Measurements from ENCODE around the gene FSTL4. TPM values are rescaled to one million over a fixed set of nuclear protein-coding genes. Genes with fewer than 3 reads are reported as not detected.
"Not testable (repeated sequence)": the region's sequence is repeated elsewhere in the genome, so short reads cannot be mapped to it uniquely, and the experiment has no call there.

Gene FSTL4
- polyA plus RNA-seq, 3 donors = 0.11 to 0.72 TPM; not detected in 1

DNA sequence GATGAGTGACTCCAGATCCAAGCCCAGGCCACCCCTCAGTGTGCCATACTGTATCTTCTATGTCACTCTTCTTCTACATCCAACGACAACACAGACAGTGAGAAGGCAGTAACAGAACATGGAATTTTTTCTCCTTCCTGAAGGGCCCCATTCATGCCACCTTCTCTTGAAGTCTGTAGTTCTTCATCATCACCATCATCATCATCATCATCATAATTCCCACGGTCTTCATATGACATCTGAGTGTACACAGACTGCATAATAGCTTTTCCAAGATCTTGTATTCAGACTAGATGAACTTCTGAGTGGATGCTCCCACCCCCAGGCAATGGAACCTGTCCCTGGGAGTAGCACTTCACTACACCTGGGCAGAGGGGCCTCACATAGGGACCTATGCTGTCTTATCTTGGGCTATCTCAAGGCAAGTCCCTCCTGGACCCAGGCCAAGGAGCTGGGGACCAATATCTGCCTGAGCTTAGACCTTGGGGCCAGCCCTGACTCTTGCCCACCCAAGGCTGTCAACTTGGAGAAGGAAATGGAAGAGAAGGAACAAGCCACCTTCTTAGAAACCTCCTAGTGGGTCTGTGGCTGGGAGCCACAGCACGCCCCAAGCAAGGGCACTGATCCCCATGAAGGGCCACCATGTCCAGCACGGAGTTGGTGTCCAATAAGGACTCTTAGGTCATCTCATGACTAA is 159.1 kb downstream of the FSTL4 start:
- WGBS, 3 donors = 80 to 85% (median 82%) methylated on average over 4 of the region's 4 CpGs
- H3K27ac ChIP-seq (ENCODE audit: low read depth, low read length) = no peak overlapping the region

- 63 to 79% (median 73%) methylated on average over 1 of the region's 1 CpG for WGBS, 3 donors
- H3K27ac ChIP-seq (ENCODE audit: low read depth, low read length) = no peak overlapping the region
These were observed 160.4 kb downstream of the FSTL4 start for GRCh38 chr5:133451926-133452325.

DNA sequence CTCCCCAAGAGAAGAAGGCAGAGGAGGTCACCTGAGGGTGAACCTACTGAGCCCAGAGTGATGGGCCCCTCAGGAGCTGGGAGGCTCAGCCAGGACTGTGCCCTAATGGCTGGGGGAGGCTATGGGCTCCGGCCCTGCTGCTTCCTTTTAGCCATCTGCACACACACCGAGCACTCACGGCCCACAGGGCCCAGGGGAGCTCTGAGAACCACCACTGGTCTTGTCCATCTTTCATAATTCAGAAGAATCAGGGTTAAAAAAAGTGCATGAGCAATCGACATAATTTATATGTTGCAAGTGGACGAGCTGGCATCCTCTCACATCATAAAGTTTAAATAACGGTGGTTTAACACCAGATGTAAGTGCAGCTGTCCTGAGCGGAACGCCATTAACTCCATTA is 162.1 kb downstream of the FSTL4 start:
- no peak overlapping the region for H3K27ac ChIP-seq (ENCODE audit: low read depth, low read length)
- 68 to 73% (median 71%) methylated on average over 8 of the region's 8 CpGs for WGBS, 3 donors

GRCh38 chr5:133449181-133449580 is 163.2 kb downstream of the FSTL4 start:
- WGBS, 3 donors = 91 to 94% (median 94%) methylated on average over 10 of the region's 10 CpGs
- no peak overlapping the region for H3K27ac ChIP-seq (ENCODE audit: low read depth, low read length)

- WGBS, 3 donors = 67 to 86% (median 79%) methylated on average over 9 of the region's 9 CpGs
These were observed 165.9 kb downstream of the FSTL4 start for GRCh38 chr5:133446440-133446839.

DNA sequence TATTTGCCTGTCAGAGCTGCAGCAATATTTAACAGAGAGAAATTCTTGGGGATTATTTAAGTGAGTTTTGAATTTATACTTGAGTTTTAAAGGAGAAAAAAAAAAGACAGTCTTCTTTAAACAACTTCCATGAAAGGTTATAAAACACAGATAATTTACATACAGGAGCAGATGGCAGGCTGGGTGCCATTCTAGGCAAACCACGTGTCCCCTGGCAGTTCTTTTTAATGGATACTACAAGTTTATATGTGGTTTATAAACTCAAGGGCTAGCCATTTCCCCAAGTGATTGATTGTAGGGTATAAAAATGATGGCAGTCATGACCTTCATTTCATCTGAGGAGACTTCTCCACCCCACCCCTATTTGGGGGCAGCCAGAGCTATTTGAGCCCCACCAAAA is 166.6 kb downstream of the FSTL4 start:
- 25 to 39% (median 35%) methylated on average over 1 of the region's 1 CpG for WGBS, 3 donors
- no peak overlapping the region for H3K27ac ChIP-seq (ENCODE audit: low read depth, low read length)

More at GRCh38 chr5:133446440-133446839, 165.9 kb downstream of the FSTL4 start:
- H3K27ac ChIP-seq (ENCODE audit: low read depth, low read length) = no peak overlapping the region

- not testable (repeated sequence) for H3K27ac ChIP-seq (ENCODE audit: low read depth, low read length)
- 88 to 92% (median 89%) methylated on average over 10 of the region's 10 CpGs for WGBS, 3 donors
These were observed 167.1 kb downstream of the FSTL4 start for GRCh38 chr5:133445204-133445603.

DNA sequence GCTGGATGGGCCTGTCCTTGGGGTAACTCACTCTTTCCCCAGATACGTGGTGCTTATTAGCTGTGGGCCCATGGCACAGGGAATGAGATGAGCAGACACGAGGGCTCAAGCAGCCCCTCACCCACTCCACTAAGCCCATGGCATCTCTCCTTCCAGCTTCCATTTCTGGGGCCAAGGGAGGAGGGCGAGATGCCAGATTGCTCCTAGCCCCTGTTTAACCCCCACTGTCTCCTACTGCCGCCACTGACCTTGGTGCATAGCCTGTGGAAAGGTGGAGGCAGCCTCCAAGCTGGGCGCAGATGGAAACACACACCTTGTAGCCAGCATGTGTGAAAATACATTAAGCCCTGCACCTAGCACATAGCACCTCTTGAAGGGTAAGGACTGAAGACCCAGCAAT is 167.6 kb downstream of the FSTL4 start:
- H3K27ac ChIP-seq (ENCODE audit: low read depth, low read length) = no peak overlapping the region
- WGBS, 3 donors = 86 to 91% (median 88%) methylated on average over 5 of the region's 5 CpGs

- WGBS, 3 donors = 74 to 89% (median 86%) methylated on average over 7 of the region's 7 CpGs
- no peak overlapping the region for H3K27ac ChIP-seq (ENCODE audit: low read depth, low read length)
These were observed 171.1 kb downstream of the FSTL4 start for GRCh38 chr5:133441166-133441815.

GRCh38 chr5:133440467-133441115 is 171.8 kb downstream of the FSTL4 start:
- WGBS, 3 donors = 56 to 79% (median 63%) methylated on average over 7 of the region's 7 CpGs
- no peak overlapping the region for H3K27ac ChIP-seq (ENCODE audit: low read depth, low read length)

- no peak overlapping the region for H3K27ac ChIP-seq (ENCODE audit: low read depth, low read length)
- 78 to 82% (median 80%) methylated on average over 8 of the region's 8 CpGs for WGBS, 3 donors
These were observed 172.5 kb downstream of the FSTL4 start for GRCh38 chr5:133439859-133440258.

DNA sequence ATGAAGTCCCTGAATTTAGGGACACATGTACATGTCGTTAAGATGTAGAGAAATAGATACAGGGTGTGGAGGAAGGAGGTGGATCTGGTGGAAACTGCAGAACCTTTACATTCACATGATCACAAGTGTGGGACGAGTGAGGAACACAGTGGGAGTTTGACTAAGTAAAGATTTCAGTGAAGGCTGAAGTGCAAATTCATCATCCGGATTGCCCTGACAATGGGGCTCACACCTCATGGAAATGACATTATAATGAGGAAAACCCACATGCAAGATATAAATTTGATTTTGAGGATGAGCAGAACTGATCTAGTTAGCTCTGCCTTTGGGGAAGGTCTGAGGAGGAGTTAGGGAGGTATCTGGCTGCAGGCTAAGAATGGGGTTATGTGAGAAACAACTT is 173.9 kb downstream of the FSTL4 start:
- no peak overlapping the region for H3K27ac ChIP-seq (ENCODE audit: low read depth, low read length)
- WGBS, 3 donors = 86 to 91% (median 90%) methylated on average over 3 of the region's 3 CpGs

DNA sequence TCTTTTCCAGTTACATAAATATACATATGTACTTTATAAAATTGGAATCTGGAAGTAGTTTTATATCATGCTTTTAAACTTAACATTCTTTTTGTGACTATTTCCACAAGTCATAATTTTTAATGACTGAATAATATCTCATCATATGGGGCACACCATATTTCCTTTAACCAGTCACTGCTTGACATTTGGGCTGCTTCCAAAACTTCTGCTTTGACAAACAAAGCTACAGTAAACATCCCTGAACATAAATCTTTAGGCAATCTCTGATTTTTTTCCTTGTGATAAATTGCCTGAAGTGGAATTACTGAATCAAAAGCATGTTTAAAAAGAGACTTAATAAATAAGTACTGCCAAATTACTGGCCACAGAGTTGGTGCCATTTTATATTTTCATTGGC is 178.0 kb downstream of the FSTL4 start:
- no peak overlapping the region for H3K27ac ChIP-seq (ENCODE audit: low read depth, low read length)

- no peak overlapping the region for H3K27ac ChIP-seq (ENCODE audit: low read depth, low read length)
- WGBS, 3 donors = 70 to 82% (median 75%) methylated on average over 6 of the region's 6 CpGs
These were observed 178.7 kb downstream of the FSTL4 start for GRCh38 chr5:133433641-133434040.

DNA sequence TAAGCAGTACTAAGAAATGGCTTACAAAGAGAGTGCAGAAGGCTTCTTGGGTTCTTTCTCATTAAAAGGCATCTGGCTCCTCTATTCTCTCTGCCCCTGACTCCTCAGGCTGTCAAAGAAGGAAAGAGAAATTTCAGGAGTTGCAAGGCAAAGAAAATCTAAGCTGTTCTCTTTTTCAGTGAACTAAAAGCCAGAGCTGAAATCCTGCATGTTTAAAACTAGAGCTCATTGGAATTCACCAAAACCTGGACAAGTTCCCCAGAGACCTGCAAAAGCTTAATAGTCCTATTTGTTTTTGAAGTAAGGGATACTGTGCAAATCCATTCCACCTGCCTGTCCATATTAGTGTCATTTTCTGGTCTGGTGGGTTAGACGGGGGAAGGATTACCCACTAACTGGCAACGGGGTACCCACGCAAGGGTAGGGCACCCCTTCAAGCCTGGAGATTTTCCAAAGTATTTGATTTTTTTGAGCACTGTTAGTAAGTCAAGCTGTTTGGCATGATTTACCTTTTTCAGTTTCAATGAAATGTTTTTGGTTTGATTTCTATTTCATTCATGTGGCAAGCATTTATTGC is 179.3 kb downstream of the FSTL4 start:
- 73 to 83% (median 79%) methylated on average over 3 of the region's 3 CpGs for WGBS, 3 donors
- no peak overlapping the region for H3K27ac ChIP-seq (ENCODE audit: low read depth, low read length)

GRCh38 chr5:133431326-133431865 is 180.9 kb downstream of the FSTL4 start:
- H3K27ac ChIP-seq (ENCODE audit: low read depth, low read length) = no peak overlapping the region
- WGBS, 3 donors = 89 to 95% (median 90%) methylated on average over 2 of the region's 2 CpGs

DNA sequence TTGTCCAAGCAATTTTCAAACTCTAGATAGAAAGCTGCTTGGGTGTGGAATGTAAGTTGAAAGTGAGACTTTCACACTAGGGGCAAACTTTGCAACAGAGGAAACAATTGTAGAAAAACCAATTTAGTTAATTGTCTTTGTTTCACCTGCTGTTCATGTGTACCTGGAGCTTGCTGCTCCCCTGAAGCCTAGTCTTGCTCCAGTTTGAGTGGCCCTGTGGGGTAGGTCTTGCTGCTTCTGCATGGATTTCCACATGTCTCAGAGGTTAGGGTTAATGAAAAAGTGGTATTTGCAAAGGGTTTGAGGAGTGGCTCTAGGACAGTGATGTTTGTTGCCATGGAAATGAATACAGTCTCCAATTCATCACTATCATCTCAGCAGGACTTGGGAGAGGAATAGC is 182.2 kb downstream of the FSTL4 start:
- no peak overlapping the region for H3K27ac ChIP-seq (ENCODE audit: low read depth, low read length)

GRCh38 chr5:133429046-133429445 is 183.3 kb downstream of the FSTL4 start:
- WGBS, 3 donors = 82 to 93% (median 87%) methylated on average over 6 of the region's 6 CpGs
- no peak overlapping the region for H3K27ac ChIP-seq (ENCODE audit: low read depth, low read length)

GRCh38 chr5:133428072-133428660 is 184.2 kb downstream of the FSTL4 start:
- no peak overlapping the region for H3K27ac ChIP-seq (ENCODE audit: low read depth, low read length)

More at GRCh38 chr5:133428072-133428660, 184.2 kb downstream of the FSTL4 start:
- WGBS, 3 donors = 82 to 90% (median 83%) methylated on average over 4 of the region's 4 CpGs

Measured in adipose tissue (tissue), 3 donors.